Stomach (tissue), 4 donors: ENCODE measurements around the gene AMIGO3.

Experiments used
- CTCF ChIP-seq, 7 experiments: fragments of 450-650 bp in 4 of 7; fragments of 200-600 bp in 3 of 7; sonication (generic) in 3 of 7; IDR thresholded peaks; one replicate each; pipeline ENCODE4 v1.5.1; 2016 to 2019; ENCODE audit warnings: antibody characterized with exemption in 7 of 7, control low read depth in 2 of 7, mild to moderate bottlenecking in 1 of 7
- POLR2A ChIP-seq, 4 donors: fragments of 450-650 bp; IDR thresholded peaks; one replicate each; pipeline ENCODE4 v1.6.1; 2016; ENCODE audit warnings: antibody characterized with exemption in 4 of 4, control low read depth in 2 of 4, mild to moderate bottlenecking in 1 of 4, moderate library complexity in 1 of 4

DNA sequence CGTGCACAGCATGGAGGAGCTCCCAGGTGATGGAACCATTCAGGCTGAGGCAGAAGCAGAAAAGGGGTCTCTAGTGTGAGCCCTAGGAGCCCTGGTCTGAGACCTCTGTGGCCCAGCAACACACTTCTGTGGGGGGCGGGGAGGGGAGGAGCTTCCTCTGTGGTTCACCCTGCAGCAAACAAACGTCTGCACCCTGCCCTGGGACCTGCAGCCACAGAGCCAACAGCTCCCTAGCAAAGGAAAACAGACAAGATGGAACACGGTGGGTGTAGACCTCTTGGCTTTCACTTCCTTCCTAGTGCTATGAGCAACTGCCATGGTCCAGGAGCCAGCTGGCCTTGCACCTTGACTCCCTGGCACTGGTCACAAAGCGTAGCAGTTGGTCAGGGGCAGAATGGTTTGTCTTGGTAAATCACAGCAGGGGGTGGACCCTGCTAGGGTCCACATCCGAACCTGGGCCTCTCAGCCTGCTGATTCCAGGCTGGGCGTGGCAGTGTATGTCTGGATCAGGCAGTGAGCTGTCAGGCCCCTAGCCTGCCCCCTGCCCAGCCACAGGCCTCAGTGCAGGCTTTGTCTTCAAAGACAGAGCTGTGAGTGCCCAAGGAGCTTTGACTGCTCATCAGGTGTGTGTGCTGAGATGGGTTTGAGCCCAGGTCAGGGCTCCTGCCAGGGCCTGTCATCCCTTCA, 6.7 kb downstream of the AMIGO3 start:
- TF ChIP-seq CTCF (IDR thresholded peaks at IDR 0.05) (no peak), POLR2A (IDR thresholded peaks at IDR 0.05) (no peak)
